MCF 10A (cell line): ENCODE data around the gene RNF128. TPM values are rescaled to one million over a fixed set of nuclear protein-coding genes. Genes with fewer than 3 reads are reported as not detected.

Experiments
- BruUV-seq: library from RNA; stranded (reverse); fragments of 400-500 nt; replicated peaks from 2 replicates; lab custom pipeline; 2021; lab: Mats Ljungman, UMichigan
- CTCF ChIA-PET: fragments of 300-600 bp; sonication (Branson Sonifier 250); formaldehyde crosslinking; extraction: SDS; loops from one replicate; lab custom pipeline; 2021; ENCODE audit warnings: antibody characterized with exemption, inconsistent platforms; lab: Yijun Ruan, JAX
- POLR2A ChIA-PET: fragments of 300-600, 350-650 bp; sonication (Branson Sonifier 250); formaldehyde crosslinking; extraction: SDS; loops from one replicate; lab custom pipeline; 2020; ENCODE audit warnings: antibody characterized with exemption, inconsistent platforms; lab: Yijun Ruan, JAX
- DNase-seq: peaks from one replicate; pipeline ENCODE4 v3.0.0-alpha.2; 2018; ENCODE audit not compliant: unreplicated experiment
- H3K27ac Mint-ChIP-seq: one replicate; pipeline ENCODE4 v1.8.0; 2022; ENCODE audit warnings: mild to moderate bottlenecking, low read depth, mixed read lengths; ENCODE audit not compliant: unreplicated experiment
- H3K27me3 Mint-ChIP-seq: one replicate; pipeline ENCODE4 v1.8.0; 2022; ENCODE audit warnings: mixed read lengths; ENCODE audit not compliant: insufficient read depth, unreplicated experiment
- H3K36me3 Mint-ChIP-seq: one replicate; pipeline ENCODE4 v1.8.0; 2022; ENCODE audit warnings: mild to moderate bottlenecking, moderate library complexity, mixed read lengths; ENCODE audit not compliant: insufficient read depth, unreplicated experiment
- H3K4me1 Mint-ChIP-seq: one replicate; pipeline ENCODE4 v1.8.0; 2022; ENCODE audit warnings: mixed read lengths; ENCODE audit not compliant: insufficient read depth, unreplicated experiment
- H3K4me3 Mint-ChIP-seq: one replicate; pipeline ENCODE4 v1.8.0; 2022; ENCODE audit warnings: mild to moderate bottlenecking, moderate library complexity, mixed read lengths; ENCODE audit not compliant: unreplicated experiment
- H3K9me3 Mint-ChIP-seq: one replicate; pipeline ENCODE4 v1.8.0; 2022; ENCODE audit warnings: mixed read lengths; ENCODE audit not compliant: unreplicated experiment
- CTCF ChIP-seq: fragments of 200-600 bp; IDR thresholded peaks from one replicate; pipeline ENCODE4 v1.8.0; 2022; ENCODE audit warnings: antibody characterized with exemption, mild to moderate bottlenecking; ENCODE audit not compliant: unreplicated experiment
- intact Hi-C: fragments of 100-400 bp; cut with micrococcal nuclease; formaldehyde crosslinking; loops from 2 replicates; pipeline ENCODE4 v1.14.1; 2022
- total RNA-seq: library from RNA; stranded (reverse); gene quantifications from 2 replicates; pipeline ENCODE4 v1.2.3, GENCODE V29; 2022

RNF128 gene
- total RNA-seq, 1 experiment from 2014 or later: 0.09 TPM

GRCh38 chrX:106728337-106728736 is 1.8 kb downstream of the RNF128 start:
- Mint-ChIP-seq H3K4me3 (no peak overlapping the region), H3K4me1 (no peaks in the 10 kb centered on the region), H3K9me3 (no peaks in the 10 kb centered on the region), H3K36me3 (no peaks in the 10 kb centered on the region), H3K27ac (no peak overlapping the region), H3K27me3 (peaks cover 35% of the 10 kb centered on the region)
- no peak for DNase-seq
- no peak for TF ChIP-seq CTCF
- no TSS peak for BruUV-seq
- POLR2A ChIA-PET: no interaction called here
- intact Hi-C loops: no loop called here
- CTCF ChIA-PET: interaction anchor here (0.6 kb wide), 1 partner anchor 248 kb away, joined by 3 read pairs; no protein-coding TSS in a partner anchor

DNA sequence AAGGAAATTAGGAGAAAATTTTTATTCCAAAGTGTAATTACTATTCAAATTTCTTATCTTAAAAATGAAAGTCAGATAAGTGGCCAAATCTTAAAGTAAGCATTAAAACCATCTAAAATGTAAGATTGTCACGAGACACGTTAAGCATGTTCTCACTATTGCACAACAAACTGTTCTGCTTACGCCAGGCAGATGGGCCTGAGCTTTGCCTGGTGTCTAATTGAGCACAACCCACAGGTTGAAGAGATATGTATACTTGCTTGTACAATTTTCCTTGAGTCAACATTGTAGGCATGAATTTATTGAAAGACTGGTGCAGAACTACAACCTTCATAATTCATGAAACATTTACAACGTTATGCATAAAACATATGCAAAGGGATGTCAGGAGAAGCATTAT is 3.9 kb downstream of the RNF128 start:
- Mint-ChIP-seq H3K9me3 (no peaks in the 10 kb centered on the region), H3K4me3 (no peak overlapping the region), H3K27me3 (peaks cover 21% of the 10 kb centered on the region), H3K27ac (no peak overlapping the region), H3K36me3 (no peaks in the 10 kb centered on the region), H3K4me1 (no peaks in the 10 kb centered on the region)
- ChIA-PET CTCF (no interaction called here), POLR2A (no interaction called here)
- BruUV-seq: no TSS peak
- TF ChIP-seq CTCF: no peak
- intact Hi-C loops: no loop called here
- no peak for DNase-seq

GRCh38 chrX:106731590-106731989 is 5.1 kb downstream of the RNF128 start:
- BruUV-seq: no TSS peak
- H3K9me3 Mint-ChIP-seq: no peaks in the 10 kb centered on the region
- TF ChIP-seq CTCF: no peak
- no peak for DNase-seq
- POLR2A ChIA-PET: no interaction called here
- no peaks in the 10 kb centered on the region for H3K4me1 Mint-ChIP-seq
- no peaks in the 10 kb centered on the region for H3K36me3 Mint-ChIP-seq
- H3K27me3 Mint-ChIP-seq: peaks cover 33% of the 10 kb centered on the region
- intact Hi-C loops: no loop called here
- CTCF ChIA-PET: interaction anchor here (0.6 kb wide), 1 partner anchor 62 kb away, joined by 3 read pairs; no protein-coding TSS in a partner anchor
- H3K4me3 Mint-ChIP-seq: no peak overlapping the region
- H3K27ac Mint-ChIP-seq: no peak overlapping the region

DNA sequence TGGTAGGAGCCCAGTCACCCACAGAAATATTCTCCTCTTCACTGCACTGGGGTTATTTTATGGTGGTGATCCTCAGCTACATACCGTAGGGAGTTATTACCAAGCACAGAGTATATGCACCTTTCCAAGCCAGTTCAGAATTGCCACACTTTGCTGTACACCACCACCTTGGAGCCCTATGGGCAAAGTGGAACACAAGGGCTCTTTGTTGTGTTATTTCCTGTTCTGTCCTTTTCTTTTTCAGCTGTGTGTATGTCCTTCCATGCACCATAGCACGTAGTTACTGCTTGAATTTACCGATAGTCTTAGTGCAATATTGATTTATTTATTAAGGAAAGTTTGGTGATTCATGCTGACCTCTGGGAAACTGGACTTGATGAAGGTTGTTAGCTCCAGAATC is 8.3 kb downstream of the RNF128 start:
- no peak for TF ChIP-seq CTCF
- no peaks in the 10 kb centered on the region for H3K9me3 Mint-ChIP-seq
- BruUV-seq: no TSS peak
- H3K27me3 Mint-ChIP-seq: peaks cover 35% of the 10 kb centered on the region
- intact Hi-C loops: no loop called here
- H3K4me1 Mint-ChIP-seq: no peaks in the 10 kb centered on the region
- H3K4me3 Mint-ChIP-seq: no peak overlapping the region
- DNase-seq: no peak
- H3K27ac Mint-ChIP-seq: no peak overlapping the region
- ChIA-PET POLR2A (no interaction called here), CTCF (no interaction called here)
- H3K36me3 Mint-ChIP-seq: no peaks in the 10 kb centered on the region
